ENCODE data around the gene EIF4G3. TPM values are rescaled to one million over a fixed set of nuclear protein-coding genes. Genes with fewer than 3 reads are reported as not detected.

The EIF4G3 gene
- total RNA-seq, 4 donors from 2014 or later, result 82.1 to 143 (median 101) TPM

- Histone ChIP-seq H3K4me3 (no peak overlapping the region), H3K36me3 (peaks cover 0 to 4% (median 0%) of the 10 kb centered on the region in 4 donors), H3K9me3 (no peaks in the 10 kb centered on the region), H3K27me3 (no peaks in the 10 kb centered on the region), H3K27ac (no peak overlapping the region), H3K4me1 (peaks cover 0 to 11% (median 0%) of the 10 kb centered on the region in 4 donors)
- DNase-seq, result no peak
- TF ChIP-seq CTCF (IDR thresholded peaks at IDR 0.05) (no peak), POLR2AphosphoS5 (IDR thresholded peaks at IDR 0.05) (no peak), EP300 (IDR thresholded peaks at IDR 0.05; ENCODE audit: low read depth) (no peak), POLR2A (IDR thresholded peaks at IDR 0.05) (no peak)
- in situ Hi-C loops (cut with MboI; ENCODE audit: low pct_ligation_motif_present in 1 of 4, low pct_unique_long_range_greater_than_20kb in 1 of 4, low sequenced_read_pairs in 3 of 4) (loop anchor here in 1 of 4 donors (10.0 kb wide), 1 partner anchor 216 kb away; no protein-coding TSS in a partner anchor), intact Hi-C loops (cut with DNase I; ENCODE audit: low total_unique reads) (no loop called here)
- WGBS, 2 donors (ENCODE audit: low coverage in 1 of 2), result 98 to 100% methylated on average over 2 of the region's 2 CpGs
Observed at GRCh38 chr1:20978413-20978812, 198.3 kb downstream of the EIF4G3 start.

- DNase-seq, result no peak
- intact Hi-C loops (cut with DNase I; ENCODE audit: low total_unique reads), result no loop called here
- Histone ChIP-seq H3K4me1 (no peaks in the 10 kb centered on the region), H3K9me3 (no peaks in the 10 kb centered on the region), H3K27me3 (no peaks in the 10 kb centered on the region), H3K36me3 (peaks cover 0 to 13% (median 2%) of the 10 kb centered on the region in 4 donors), H3K4me3 (no peak overlapping the region), H3K27ac (no peak overlapping the region)
- in situ Hi-C loops (cut with MboI; ENCODE audit: low pct_ligation_motif_present in 1 of 4, low pct_unique_long_range_greater_than_20kb in 1 of 4, low sequenced_read_pairs in 3 of 4), result loop anchor here in 1 of 4 donors (10.0 kb wide), 1 partner anchor 219 kb away; no protein-coding TSS in a partner anchor
- TF ChIP-seq CTCF (IDR thresholded peaks at IDR 0.05) (no peak), POLR2A (IDR thresholded peaks at IDR 0.05) (no peak), POLR2AphosphoS5 (IDR thresholded peaks at IDR 0.05) (no peak), EP300 (IDR thresholded peaks at IDR 0.05; ENCODE audit: low read depth) (no peak)
- WGBS, 2 donors (ENCODE audit: low coverage in 1 of 2), result 88 to 100% methylated on average over 1 of the region's 1 CpG
Observed at GRCh38 chr1:20975668-20976067, 201.0 kb downstream of the EIF4G3 start.

GRCh38 chr1:20974951-20975350, 201.7 kb downstream of the EIF4G3 start:
- in situ Hi-C loops (cut with MboI; ENCODE audit: low pct_ligation_motif_present in 1 of 4, low pct_unique_long_range_greater_than_20kb in 1 of 4, low sequenced_read_pairs in 3 of 4), result loop anchor here in 1 of 4 donors (10.0 kb wide), 1 partner anchor 220 kb away; no protein-coding TSS in a partner anchor

GRCh38 chr1:20974069-20974468, 202.6 kb downstream of the EIF4G3 start:
- H3K9me3 ChIP-seq, result no peaks in the 10 kb centered on the region
- H3K36me3 ChIP-seq, result peaks cover 0 to 14% (median 4%) of the 10 kb centered on the region in 4 donors
- H3K27me3 ChIP-seq, result no peaks in the 10 kb centered on the region
- DNase-seq, result no peak
- H3K27ac ChIP-seq, result no peak overlapping the region
- in situ Hi-C loops (cut with MboI; ENCODE audit: low pct_ligation_motif_present in 1 of 4, low pct_unique_long_range_greater_than_20kb in 1 of 4, low sequenced_read_pairs in 3 of 4), result loop anchor here in 1 of 4 donors (10.0 kb wide), 1 partner anchor 221 kb away; no protein-coding TSS in a partner anchor
- H3K4me3 ChIP-seq, result no peak overlapping the region
- H3K4me1 ChIP-seq, result no peaks in the 10 kb centered on the region
- intact Hi-C loops (cut with DNase I; ENCODE audit: low total_unique reads), result no loop called here
- 93 to 100% methylated on average over 1 of the region's 1 CpG for WGBS, 2 donors (ENCODE audit: low coverage in 1 of 2)
- TF ChIP-seq POLR2AphosphoS5 (IDR thresholded peaks at IDR 0.05), result no peak
- no peak for TF ChIP-seq POLR2A (IDR thresholded peaks at IDR 0.05)
- TF ChIP-seq CTCF (IDR thresholded peaks at IDR 0.05), result no peak
- TF ChIP-seq EP300 (IDR thresholded peaks at IDR 0.05; ENCODE audit: low read depth), result no peak

More at GRCh38 chr1:20974951-20975350, 201.7 kb downstream of the EIF4G3 start:
- H3K27ac ChIP-seq, result no peak overlapping the region
- H3K36me3 ChIP-seq, result peaks cover 0 to 13% (median under 1%) of the 10 kb centered on the region in 4 donors
- intact Hi-C loops (cut with DNase I; ENCODE audit: low total_unique reads), result no loop called here
- no peaks in the 10 kb centered on the region for H3K27me3 ChIP-seq
- H3K4me3 ChIP-seq, result no peak overlapping the region
- DNase-seq, result no peak
- no peak for TF ChIP-seq CTCF (IDR thresholded peaks at IDR 0.05)
- no peak for TF ChIP-seq POLR2AphosphoS5 (IDR thresholded peaks at IDR 0.05)
- TF ChIP-seq POLR2A (IDR thresholded peaks at IDR 0.05), result no peak
- no peak for TF ChIP-seq EP300 (IDR thresholded peaks at IDR 0.05; ENCODE audit: low read depth)
- no peaks in the 10 kb centered on the region for H3K9me3 ChIP-seq
- no peaks in the 10 kb centered on the region for H3K4me1 ChIP-seq

Measured in transverse colon (tissue), 4 donors.